ENCODE measurements around the gene IGFBP7. TPM values are rescaled to one million over a fixed set of nuclear protein-coding genes. Genes with fewer than 3 reads are reported as not detected.

Gene IGFBP7
- total and polyA plus RNA-seq, 2 donors (not counting 1 experiment from before 2014, with no cell fraction given), result 54.8 to 793 TPM

- Histone ChIP-seq H3K79me2 (ENCODE audit: control insufficient read depth, insufficient read depth, low read length) (no peaks in the 10 kb centered on the region), H3K27ac (ENCODE audit: insufficient read depth, low read length) (peak overlapping the region; percentile 67), H3K9ac (ENCODE audit: insufficient read depth, low read length) (no peak overlapping the region), H4K20me1 (ENCODE audit: control insufficient read depth, extremely low read depth, insufficient read depth, low read length) (no peaks in the 10 kb centered on the region), H3K4me2 (ENCODE audit: extremely low read depth, insufficient read depth, low read length) (no peak overlapping the region), H3K4me1 (ENCODE audit: control insufficient read depth, extremely low read depth, insufficient read depth, low read length) (peaks cover 12% of the 10 kb centered on the region), H3K36me3 (ENCODE audit: control insufficient read depth, insufficient read depth, low read length) (no peaks in the 10 kb centered on the region), H3K27me3 (ENCODE audit: control insufficient read depth, insufficient read depth, low read length) (no peaks in the 10 kb centered on the region), H2AFZ (ENCODE audit: low read length) (no peak overlapping the region), H3K9me3 (ENCODE audit: control insufficient read depth, insufficient read depth, low read depth, low read length) (no peaks in the 10 kb centered on the region), H3K4me3 (replicated peaks in 1 of 4; ENCODE audit: control extremely low read depth in 1 of 4, insufficient read depth in 1 of 4, low read depth in 3 of 4, low read length in 4 of 4) (no peak overlapping the region)
- TF ChIP-seq EZH2 (IDR thresholded peaks at IDR 0.05; ENCODE audit: low read length, missing control alignments), result no peak
- TF ChIP-seq, protein P1, sequence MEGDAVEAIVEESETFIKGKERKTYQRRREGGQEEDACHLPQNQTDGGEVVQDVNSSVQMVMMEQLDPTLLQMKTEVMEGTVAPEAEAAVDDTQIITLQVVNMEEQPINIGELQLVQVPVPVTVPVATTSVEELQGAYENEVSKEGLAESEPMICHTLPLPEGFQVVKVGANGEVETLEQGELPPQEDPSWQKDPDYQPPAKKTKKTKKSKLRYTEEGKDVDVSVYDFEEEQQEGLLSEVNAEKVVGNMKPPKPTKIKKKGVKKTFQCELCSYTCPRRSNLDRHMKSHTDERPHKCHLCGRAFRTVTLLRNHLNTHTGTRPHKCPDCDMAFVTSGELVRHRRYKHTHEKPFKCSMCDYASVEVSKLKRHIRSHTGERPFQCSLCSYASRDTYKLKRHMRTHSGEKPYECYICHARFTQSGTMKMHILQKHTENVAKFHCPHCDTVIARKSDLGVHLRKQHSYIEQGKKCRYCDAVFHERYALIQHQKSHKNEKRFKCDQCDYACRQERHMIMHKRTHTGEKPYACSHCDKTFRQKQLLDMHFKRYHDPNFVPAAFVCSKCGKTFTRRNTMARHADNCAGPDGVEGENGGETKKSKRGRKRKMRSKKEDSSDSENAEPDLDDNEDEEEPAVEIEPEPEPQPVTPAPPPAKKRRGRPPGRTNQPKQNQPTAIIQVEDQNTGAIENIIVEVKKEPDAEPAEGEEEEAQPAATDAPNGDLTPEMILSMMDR (conservative IDR thresholded peaks at IDR 0.05 in 1 of 2, IDR thresholded peaks at IDR 0.05 in 1 of 2; ENCODE audit: low read depth in 1 of 2, low read length in 2 of 2), result no peak
- no peak for DNase-seq (ENCODE audit: low read depth in 2 of 2)
These were observed 28.2 kb downstream of the IGFBP7 start for GRCh38 chr4:57081651-57082621.

- Histone ChIP-seq H3K4me2 (ENCODE audit: extremely low read depth, insufficient read depth, low read length) (peak overlapping the region; percentile 28), H3K27me3 (ENCODE audit: control insufficient read depth, insufficient read depth, low read length) (no peaks in the 10 kb centered on the region), H3K9me3 (ENCODE audit: control insufficient read depth, insufficient read depth, low read depth, low read length) (no peaks in the 10 kb centered on the region), H3K9ac (ENCODE audit: insufficient read depth, low read length) (no peak overlapping the region), H3K36me3 (ENCODE audit: control insufficient read depth, insufficient read depth, low read length) (no peaks in the 10 kb centered on the region), H3K4me1 (ENCODE audit: control insufficient read depth, extremely low read depth, insufficient read depth, low read length) (peaks cover 12% of the 10 kb centered on the region), H3K27ac (ENCODE audit: insufficient read depth, low read length) (peak overlapping the region; percentile 67), H3K4me3 (replicated peaks in 1 of 4; ENCODE audit: control extremely low read depth in 1 of 4, insufficient read depth in 1 of 4, low read depth in 3 of 4, low read length in 4 of 4) (no peak overlapping the region), H3K79me2 (ENCODE audit: control insufficient read depth, insufficient read depth, low read length) (peaks cover 2% of the 10 kb centered on the region), H4K20me1 (ENCODE audit: control insufficient read depth, extremely low read depth, insufficient read depth, low read length) (no peaks in the 10 kb centered on the region), H2AFZ (ENCODE audit: low read length) (no peak overlapping the region)
- TF ChIP-seq, protein P1 (conservative IDR thresholded peaks at IDR 0.05 in 1 of 2, IDR thresholded peaks at IDR 0.05 in 1 of 2; ENCODE audit: low read depth in 1 of 2, low read length in 2 of 2), result no peak
- no peak for TF ChIP-seq EZH2 (IDR thresholded peaks at IDR 0.05; ENCODE audit: low read length, missing control alignments)
- peak; percentile 95 to 100 for DNase-seq (ENCODE audit: low read depth in 2 of 2)
These were observed 29.2 kb downstream of the IGFBP7 start for GRCh38 chr4:57080781-57081650.
